Measurements from ENCODE around the gene BORCS8.
A peak's percentile ranks its signal among the peaks of the same experiment; 100 is the strongest.

The BORCS8 gene

GRCh38 chr19:19213426-19214158 is 21.6 kb upstream of the BORCS8 start:
- DNase-seq (ENCODE audit: low spot score) = no peak

DNA sequence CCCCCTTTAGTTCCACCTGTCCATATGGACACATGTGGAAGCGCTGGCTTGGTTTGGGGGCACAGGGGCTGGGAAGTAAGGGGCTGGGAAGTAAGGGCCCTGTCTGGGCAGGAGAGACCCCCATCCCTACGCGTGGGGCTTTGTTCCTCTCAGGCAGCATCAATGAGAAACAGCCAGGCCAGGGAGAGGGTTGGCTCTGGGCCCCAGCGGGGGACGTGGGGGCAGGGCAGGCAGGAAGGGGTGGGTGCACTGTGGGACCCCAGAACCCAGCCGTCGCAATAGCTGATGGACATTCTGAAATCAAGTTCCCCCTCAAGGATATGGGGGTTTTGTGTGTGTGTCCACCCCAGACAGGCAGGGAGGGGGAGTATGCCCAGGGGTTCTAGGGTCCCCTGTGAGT is 21.0 kb upstream of the BORCS8 start:
- no peak for DNase-seq (ENCODE audit: low spot score)

DNA sequence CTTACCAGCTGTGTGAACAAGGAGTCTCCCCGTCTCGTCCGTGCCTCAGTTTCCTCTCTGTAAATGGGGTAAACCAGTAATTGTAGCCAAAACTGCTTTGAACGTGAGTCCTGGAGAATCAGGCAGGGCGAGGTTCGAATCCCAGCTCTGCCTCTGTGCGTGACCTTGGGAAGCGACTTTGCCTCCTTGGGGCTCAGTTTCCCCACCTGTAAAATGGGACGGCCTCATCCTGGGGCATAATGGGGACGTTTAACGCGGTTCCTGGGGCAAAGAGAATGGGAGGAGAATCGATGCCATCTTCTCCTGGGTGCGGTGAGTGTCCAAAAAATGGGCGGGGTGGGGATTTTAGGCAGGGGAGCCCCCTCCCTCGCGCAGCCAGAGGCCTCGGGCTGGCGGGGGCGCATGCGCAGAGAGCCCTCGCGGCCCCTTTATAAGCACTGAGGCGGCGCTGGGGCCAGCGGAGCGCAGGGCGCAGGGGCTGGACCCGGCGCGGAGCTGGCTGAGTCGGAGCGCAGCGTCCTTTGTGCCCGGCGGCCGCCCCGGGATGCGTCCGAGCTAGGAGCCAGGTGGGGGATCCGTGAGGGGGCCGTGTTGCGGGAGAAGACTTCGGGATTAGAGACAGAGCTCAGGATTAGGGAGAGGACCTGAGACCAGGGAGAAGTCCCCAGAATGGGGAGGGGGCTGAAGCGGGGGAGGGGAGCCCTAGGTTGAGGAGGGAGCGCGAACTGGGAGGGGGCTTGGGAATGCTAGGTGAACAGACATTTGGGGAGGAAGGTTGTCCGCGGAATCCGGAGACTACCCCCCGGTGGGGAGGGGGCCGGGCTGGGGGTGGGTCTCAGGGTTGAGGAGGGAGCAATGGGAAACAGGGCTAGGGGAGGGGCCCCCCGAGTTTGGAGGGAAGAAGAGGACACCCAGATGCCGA is 19.8 kb upstream of the BORCS8 start, which contains the start of gene NCAN:
TSS of gene NCAN (plus strand) at position 460 of the 922 bp plus-strand sequence. CDS start 4,996 bp downstream, outside the sequence.
- no peak for DNase-seq (ENCODE audit: low spot score)

- no peak for DNase-seq (ENCODE audit: low spot score)
These were observed 17.4 kb upstream of the BORCS8 start for GRCh38 chr19:19209372-19209771.

- no peak for DNase-seq (ENCODE audit: low spot score)
These were observed 16.0 kb upstream of the BORCS8 start for GRCh38 chr19:19207637-19208572.

DNA sequence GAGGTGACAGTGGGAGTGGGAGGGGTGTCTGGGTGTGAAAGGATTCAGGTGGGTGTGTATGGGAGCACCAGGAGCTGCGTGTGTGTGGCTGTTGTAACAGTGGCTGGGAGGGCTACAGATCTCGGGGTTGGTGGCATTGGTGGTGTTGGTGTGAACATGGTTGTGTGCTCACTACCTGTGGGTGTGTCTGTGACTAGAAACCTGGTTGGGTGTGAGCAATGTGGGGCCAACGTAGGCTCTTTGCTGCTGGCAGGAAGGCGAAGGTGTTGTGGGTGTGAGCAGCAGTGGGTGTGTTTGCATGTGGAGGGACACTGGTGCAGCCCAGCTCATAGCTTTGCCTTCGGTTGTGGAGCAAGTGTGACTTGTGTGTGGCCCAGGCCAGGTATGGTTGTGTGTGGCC is 15.0 kb upstream of the BORCS8 start:
- DNase-seq (ENCODE audit: low spot score) = no peak

GRCh38 chr19:19205416-19206410 is 13.8 kb upstream of the BORCS8 start:
- no peak for DNase-seq (ENCODE audit: low spot score)

GRCh38 chr19:19204181-19204580 is 12.2 kb upstream of the BORCS8 start:
- DNase-seq (ENCODE audit: low spot score) = no peak

DNA sequence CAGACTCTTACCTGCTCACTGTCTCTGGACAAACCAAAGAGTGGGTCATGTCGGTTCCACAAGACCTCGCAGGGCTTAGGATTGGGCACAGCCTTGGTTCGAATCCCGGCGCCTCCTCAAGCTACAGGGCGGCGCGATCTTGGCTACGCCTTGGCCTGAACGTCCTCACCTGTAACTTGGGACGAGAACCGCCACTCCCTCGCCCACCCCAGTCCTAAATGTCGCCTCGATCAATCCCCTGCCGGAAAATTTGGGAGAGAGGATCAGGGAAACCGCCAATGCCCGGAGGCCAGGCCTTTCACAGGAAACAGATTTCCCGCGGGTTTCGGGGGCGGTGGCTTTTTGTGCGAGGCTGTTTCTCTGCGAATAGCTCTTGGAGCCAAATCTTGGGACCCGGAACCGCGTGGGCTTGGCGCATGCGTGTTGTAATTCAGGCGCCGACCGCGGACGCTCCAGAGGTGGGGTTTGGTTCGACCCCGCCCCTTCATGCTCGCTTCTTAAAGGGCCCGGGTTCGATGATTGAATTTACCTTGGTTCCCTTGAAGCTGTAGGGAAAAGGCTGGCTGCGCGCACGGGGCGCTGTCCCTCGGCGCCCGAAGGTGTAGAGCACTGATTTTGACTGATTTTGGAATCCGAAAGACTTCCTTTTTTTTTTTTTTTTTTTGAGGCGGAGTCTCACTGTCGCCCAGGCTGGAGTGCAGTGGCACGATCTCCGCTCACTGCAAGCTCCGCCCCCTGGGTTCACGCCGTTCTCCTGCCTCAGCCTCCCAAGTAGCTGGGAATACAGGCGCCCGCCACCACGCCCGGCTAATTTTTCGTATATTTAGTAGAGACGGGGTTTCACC is 11.3 kb upstream of the BORCS8 start, which contains the start of gene NR2C2AP:
TSS of gene NR2C2AP (minus strand) at position 403 of the 845 bp plus-strand sequence. CDS start at position 49, 354 bp downstream.
- DNase-seq (ENCODE audit: low spot score) = peak; percentile 93

- no peak for DNase-seq (ENCODE audit: low spot score)
These were observed 10.7 kb upstream of the BORCS8 start for GRCh38 chr19:19202707-19203011.

GRCh38 chr19:19201697-19202630 is 10.0 kb upstream of the BORCS8 start:
- no peak for DNase-seq (ENCODE audit: low spot score)

GRCh38 chr19:19193926-19194325 is 2.0 kb upstream of the BORCS8 start:
- no peak for DNase-seq (ENCODE audit: low spot score)

DNA sequence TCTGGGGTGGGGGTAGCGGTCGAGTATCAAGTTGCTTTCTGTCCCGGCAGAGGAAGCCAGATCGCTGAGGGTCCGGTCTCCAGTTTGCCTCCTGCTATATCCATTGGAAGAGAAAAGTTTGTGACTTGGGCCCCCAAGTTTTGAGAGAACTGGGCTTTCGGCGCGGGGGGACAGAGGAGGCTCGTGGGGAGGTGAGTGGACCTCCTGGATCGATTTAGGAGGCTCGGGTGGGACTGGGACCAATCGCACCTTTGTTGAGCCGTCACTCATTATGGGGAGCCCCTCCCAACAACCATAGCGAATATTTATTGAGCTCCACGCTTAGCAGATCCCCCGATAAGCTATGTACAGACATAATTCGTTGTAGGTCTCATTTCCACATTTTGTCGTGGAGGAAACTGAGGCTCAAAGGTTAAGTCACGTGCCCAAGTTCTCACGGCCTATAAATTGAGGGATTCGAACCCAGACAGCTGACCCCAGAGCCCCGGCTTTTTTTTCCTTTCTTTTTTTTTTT is 1.0 kb upstream of the BORCS8 start:
- no peak for DNase-seq (ENCODE audit: low spot score)

GRCh38 chr19:19191768-19192077 is 229 bp downstream of the BORCS8 start:
- DNase-seq (ENCODE audit: low spot score) = no peak

GRCh38 chr19:19186742-19187141 is 5.2 kb downstream of the BORCS8 start:
- DNase-seq (ENCODE audit: low spot score) = no peak

DNA sequence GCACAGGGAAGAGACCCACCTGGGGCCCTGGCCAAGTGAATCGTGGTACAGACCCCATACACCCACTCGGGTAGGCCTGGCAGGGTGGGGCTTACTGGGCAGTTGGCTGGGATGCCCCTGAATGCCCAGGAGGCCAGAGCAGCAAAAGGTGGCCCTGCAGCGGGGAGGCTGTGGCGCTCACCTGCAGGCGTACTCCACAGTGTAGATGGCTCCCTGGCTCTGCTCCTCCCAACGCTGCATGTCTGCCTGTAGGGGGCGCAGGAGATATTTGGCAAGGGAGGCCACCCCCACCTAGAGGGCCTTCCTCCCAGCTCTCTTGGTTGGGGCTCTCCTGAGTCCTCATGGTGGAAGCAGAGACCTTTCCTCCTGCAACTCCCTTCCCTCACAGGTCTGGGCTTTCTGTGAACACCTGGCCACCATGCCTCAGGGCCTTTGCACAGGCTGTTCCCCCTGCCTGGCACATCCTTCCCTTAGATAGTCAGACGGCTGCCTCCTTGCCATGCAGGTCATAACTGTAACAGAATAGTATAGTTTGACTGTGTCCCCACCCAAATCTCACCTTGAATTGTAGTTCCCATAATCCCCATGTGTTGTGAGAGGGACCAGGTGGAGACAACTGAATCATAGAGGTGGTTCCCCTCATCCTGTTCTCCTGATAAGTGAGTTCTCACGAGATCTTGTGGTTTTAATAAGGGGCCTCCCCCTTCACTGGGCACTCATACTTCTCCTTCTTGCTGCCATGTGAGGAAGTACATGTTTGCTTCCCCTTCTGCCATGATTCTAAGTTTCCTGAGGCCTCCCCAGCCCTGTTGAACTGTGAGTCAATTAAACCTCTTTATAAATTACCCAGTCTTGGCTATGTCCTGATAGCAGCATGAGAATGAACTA is 5.9 kb downstream of the BORCS8 start:
- DNase-seq (ENCODE audit: low spot score) = peak; percentile 69

GRCh38 chr19:19181488-19181998 is 10.4 kb downstream of the BORCS8 start:
- DNase-seq (ENCODE audit: low spot score) = no peak

Data from CD4-positive, alpha-beta T cell treated with Interleukin-2 at 100 ng/mL for 4 hours (primary cell).